Activated naive CD8-positive, alpha-beta T cell treated with anti-CD3 and anti-CD28 coated beads, Interleukin-2, amount 50 U/mL, for 24 hours (primary cell): ENCODE data around the gene KIF3A.

ENCODE experiments used
- ATAC-seq: fragments of 150-1000 bp; cut with Tn5 transposase; one replicate; pipeline ENCODE4 v1.10.0; 2021
- DNase-seq: peaks from one replicate; pipeline ENCODE4 v3.0.0; 2021
- H3K27ac Mint-ChIP-seq: one replicate; pipeline ENCODE4 v1.8.0; 2021; ENCODE audit warnings: mild to moderate bottlenecking, mixed read lengths
- H3K27me3 Mint-ChIP-seq: one replicate; pipeline ENCODE4 v1.8.0; 2021; ENCODE audit warnings: mixed read lengths
- H3K36me3 Mint-ChIP-seq: one replicate; pipeline ENCODE4 v1.8.0; 2021; ENCODE audit warnings: low read depth, mixed read lengths
- H3K4me1 Mint-ChIP-seq: one replicate; pipeline ENCODE4 v1.8.0; 2021; ENCODE audit warnings: mixed read lengths
- H3K4me3 Mint-ChIP-seq: one replicate; pipeline ENCODE4 v1.8.0; 2021; ENCODE audit warnings: mild to moderate bottlenecking, moderate library complexity, mixed read lengths
- H3K9me3 Mint-ChIP-seq: one replicate; pipeline ENCODE4 v1.8.0; 2021; ENCODE audit warnings: mixed read lengths

The KIF3A gene

GRCh38 chr5:132736853-132737833 lies at the start of gene KIF3A:
Gene KIF3A (minus strand): TSS chr5:132737546. CDS start chr5:132737419, 127 bp downstream.
- Mint-ChIP-seq H3K27ac (peak within 1 kb of the TSS; percentile 91), H3K4me3 (peak within 1 kb of the TSS; percentile 83), H3K4me1 (peaks cover 28% of the 10 kb centered on the region), H3K36me3 (no peaks in the 10 kb centered on the region), H3K9me3 (no peaks in the 10 kb centered on the region), H3K27me3 (peaks cover 6% of the 10 kb centered on the region)
- ATAC-seq = peak; percentile 91
- peak; percentile 99 for DNase-seq

DNA sequence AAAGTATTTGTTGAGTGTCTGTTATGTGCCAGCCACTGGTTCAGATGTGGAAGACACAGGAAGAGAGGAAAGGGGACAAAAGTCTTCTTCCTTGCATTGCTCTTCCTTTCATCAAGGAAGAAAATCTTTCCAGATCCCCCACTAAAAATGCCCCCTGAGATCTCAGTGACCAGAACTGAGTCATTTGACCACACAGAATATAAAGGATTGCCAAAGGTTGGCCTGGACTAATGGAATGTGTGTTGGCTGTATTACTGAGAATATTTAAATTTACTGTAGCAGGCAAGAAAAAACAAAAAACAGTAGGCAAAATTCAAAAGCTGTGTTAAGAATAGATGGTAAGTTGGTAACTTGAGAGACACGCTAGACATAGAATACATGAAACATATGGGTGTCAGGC lies 49.7 kb upstream of the KIF3A start:
- peaks cover 17% of the 10 kb centered on the region for H3K27me3 Mint-ChIP-seq
- no peak for ATAC-seq
- no peak overlapping the region for H3K4me3 Mint-ChIP-seq
- no peaks in the 10 kb centered on the region for H3K9me3 Mint-ChIP-seq
- no peaks in the 10 kb centered on the region for H3K36me3 Mint-ChIP-seq
- H3K4me1 Mint-ChIP-seq = peaks cover 3% of the 10 kb centered on the region
- DNase-seq = no peak
- H3K27ac Mint-ChIP-seq = no peak overlapping the region

GRCh38 chr5:132785864-132786263 lies 48.5 kb upstream of the KIF3A start:
- no peak for ATAC-seq
- Mint-ChIP-seq H3K36me3 (no peaks in the 10 kb centered on the region), H3K9me3 (no peaks in the 10 kb centered on the region), H3K4me1 (peaks cover 3% of the 10 kb centered on the region), H3K27ac (no peak overlapping the region), H3K27me3 (peaks cover 24% of the 10 kb centered on the region), H3K4me3 (no peak overlapping the region)
- DNase-seq = no peak

- ATAC-seq (no peak), DNase-seq (no peak)
- Mint-ChIP-seq H3K4me3 (no peak overlapping the region), H3K4me1 (peaks cover 6% of the 10 kb centered on the region), H3K9me3 (no peaks in the 10 kb centered on the region), H3K36me3 (no peaks in the 10 kb centered on the region), H3K27ac (no peak overlapping the region), H3K27me3 (peaks cover 24% of the 10 kb centered on the region)
These were observed 48.0 kb upstream of the KIF3A start for GRCh38 chr5:132785365-132785764.

DNA sequence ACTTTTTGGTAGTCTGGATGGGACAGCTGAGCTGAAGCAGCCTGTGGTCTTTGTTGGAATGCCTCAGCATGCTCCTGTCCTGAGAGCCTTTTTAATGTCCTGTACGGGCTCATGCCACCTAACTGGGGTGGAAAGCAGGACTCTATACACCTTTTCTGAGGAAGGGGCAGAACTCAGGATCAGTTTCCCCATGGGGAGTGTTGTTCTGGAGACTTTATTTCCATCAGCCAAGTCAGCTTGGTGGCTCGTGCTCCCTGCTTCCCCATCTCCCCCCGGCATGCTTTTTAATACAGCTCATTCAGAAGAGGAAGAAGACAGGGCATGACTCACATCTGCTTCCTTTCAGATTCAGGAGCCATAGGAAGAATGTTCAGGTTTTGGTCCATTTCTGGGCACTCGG lies 44.8 kb upstream of the KIF3A start:
- peaks cover 39% of the 10 kb centered on the region for H3K27me3 Mint-ChIP-seq
- no peak overlapping the region for H3K4me3 Mint-ChIP-seq
- ATAC-seq = no peak
- H3K9me3 Mint-ChIP-seq = no peaks in the 10 kb centered on the region
- no peak overlapping the region for H3K27ac Mint-ChIP-seq
- no peaks in the 10 kb centered on the region for H3K36me3 Mint-ChIP-seq
- no peak for DNase-seq
- peaks cover 12% of the 10 kb centered on the region for H3K4me1 Mint-ChIP-seq

DNA sequence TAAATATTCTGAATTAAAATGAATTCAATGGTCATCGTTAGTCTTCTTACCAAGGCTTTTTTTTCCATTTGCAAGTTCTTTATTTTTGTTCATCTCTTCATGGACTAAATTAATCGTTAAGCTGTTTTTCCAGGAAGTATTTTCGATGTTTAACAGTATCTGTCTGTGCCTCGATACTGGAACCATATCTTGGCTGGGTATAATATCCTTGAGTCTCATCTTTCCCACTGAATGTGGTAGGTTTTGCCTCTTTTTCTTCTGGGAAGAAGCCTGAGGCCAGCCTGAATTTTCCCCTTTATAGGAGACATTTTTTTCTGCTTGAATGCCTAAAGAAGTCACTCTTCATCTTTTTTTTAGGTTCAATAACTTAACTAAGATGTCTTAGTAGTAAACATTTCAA lies 43.7 kb upstream of the KIF3A start:
- Mint-ChIP-seq H3K27me3 (peaks cover 39% of the 10 kb centered on the region), H3K4me3 (no peak overlapping the region)
- no peak for DNase-seq

GRCh38 chr5:132780577-132780976 lies 43.2 kb upstream of the KIF3A start:
- Mint-ChIP-seq H3K9me3 (no peaks in the 10 kb centered on the region), H3K4me3 (no peak overlapping the region), H3K27me3 (peaks cover 39% of the 10 kb centered on the region), H3K36me3 (no peaks in the 10 kb centered on the region), H3K4me1 (peaks cover 12% of the 10 kb centered on the region), H3K27ac (no peak overlapping the region)
- no peak for ATAC-seq
- DNase-seq = no peak

More for the DNA sequence above, 43.7 kb upstream of the KIF3A start:
- H3K36me3 Mint-ChIP-seq = no peaks in the 10 kb centered on the region
- no peaks in the 10 kb centered on the region for H3K9me3 Mint-ChIP-seq
- H3K27ac Mint-ChIP-seq = no peak overlapping the region
- no peak for ATAC-seq
- peaks cover 12% of the 10 kb centered on the region for H3K4me1 Mint-ChIP-seq

- no peak overlapping the region for H3K27ac Mint-ChIP-seq
- no peaks in the 10 kb centered on the region for H3K36me3 Mint-ChIP-seq
- DNase-seq (no peak), ATAC-seq (no peak)
- no peak overlapping the region for H3K4me3 Mint-ChIP-seq
- H3K4me1 Mint-ChIP-seq = peaks cover 11% of the 10 kb centered on the region
- H3K27me3 Mint-ChIP-seq = peaks cover 38% of the 10 kb centered on the region
- H3K9me3 Mint-ChIP-seq = no peaks in the 10 kb centered on the region
These were observed 42.6 kb upstream of the KIF3A start for GRCh38 chr5:132779961-132780360.

DNA sequence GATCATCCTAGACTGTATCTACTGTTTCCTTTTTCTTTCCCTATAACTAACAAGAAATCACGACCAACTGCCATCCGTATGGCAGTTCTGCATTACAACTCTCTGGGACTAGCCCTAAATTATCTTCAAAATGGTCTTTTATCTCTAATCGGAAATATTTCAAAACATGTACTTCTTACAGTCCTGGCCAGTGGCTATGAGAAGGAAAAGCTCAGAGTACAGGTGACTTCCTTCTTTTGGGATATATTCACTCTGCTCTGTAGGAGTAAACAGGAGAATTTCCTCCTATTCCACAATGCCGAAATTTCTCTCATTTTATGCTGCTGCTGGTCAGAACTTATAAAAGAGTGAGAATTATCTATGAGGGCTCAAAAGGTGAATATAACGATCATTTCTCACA lies 41.5 kb upstream of the KIF3A start:
- no peak overlapping the region for H3K27ac Mint-ChIP-seq
- peaks cover 11% of the 10 kb centered on the region for H3K4me1 Mint-ChIP-seq
- H3K27me3 Mint-ChIP-seq = peaks cover 37% of the 10 kb centered on the region
- H3K4me3 Mint-ChIP-seq = no peak overlapping the region
- ATAC-seq = no peak
- no peak for DNase-seq
- H3K9me3 Mint-ChIP-seq = no peaks in the 10 kb centered on the region
- H3K36me3 Mint-ChIP-seq = no peaks in the 10 kb centered on the region

DNA sequence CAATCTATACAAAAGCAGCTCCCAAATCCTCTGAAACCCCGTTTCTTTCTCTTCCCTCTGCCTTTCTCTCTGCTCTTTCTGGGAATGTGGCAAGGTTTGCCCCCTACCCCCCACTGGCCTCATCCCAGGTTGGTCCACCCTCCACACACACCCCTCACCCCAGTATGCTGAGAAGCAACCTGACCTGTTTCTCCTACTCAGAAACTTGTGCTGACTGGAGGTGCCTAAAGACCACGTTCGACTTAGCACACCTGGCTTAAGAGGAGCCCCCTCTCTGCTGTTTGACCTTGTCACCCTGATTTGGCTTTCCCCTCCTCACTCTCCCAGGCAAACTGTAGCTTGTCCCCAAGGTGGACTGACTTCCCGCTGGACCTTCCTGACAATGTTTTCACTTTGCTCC lies 40.8 kb upstream of the KIF3A start:
- Mint-ChIP-seq H3K4me1 (peaks cover 11% of the 10 kb centered on the region), H3K36me3 (no peaks in the 10 kb centered on the region), H3K27ac (no peak overlapping the region), H3K27me3 (peaks cover 35% of the 10 kb centered on the region), H3K9me3 (no peaks in the 10 kb centered on the region), H3K4me3 (peak overlapping the region; percentile 75)
- DNase-seq (no peak), ATAC-seq (no peak)

DNA sequence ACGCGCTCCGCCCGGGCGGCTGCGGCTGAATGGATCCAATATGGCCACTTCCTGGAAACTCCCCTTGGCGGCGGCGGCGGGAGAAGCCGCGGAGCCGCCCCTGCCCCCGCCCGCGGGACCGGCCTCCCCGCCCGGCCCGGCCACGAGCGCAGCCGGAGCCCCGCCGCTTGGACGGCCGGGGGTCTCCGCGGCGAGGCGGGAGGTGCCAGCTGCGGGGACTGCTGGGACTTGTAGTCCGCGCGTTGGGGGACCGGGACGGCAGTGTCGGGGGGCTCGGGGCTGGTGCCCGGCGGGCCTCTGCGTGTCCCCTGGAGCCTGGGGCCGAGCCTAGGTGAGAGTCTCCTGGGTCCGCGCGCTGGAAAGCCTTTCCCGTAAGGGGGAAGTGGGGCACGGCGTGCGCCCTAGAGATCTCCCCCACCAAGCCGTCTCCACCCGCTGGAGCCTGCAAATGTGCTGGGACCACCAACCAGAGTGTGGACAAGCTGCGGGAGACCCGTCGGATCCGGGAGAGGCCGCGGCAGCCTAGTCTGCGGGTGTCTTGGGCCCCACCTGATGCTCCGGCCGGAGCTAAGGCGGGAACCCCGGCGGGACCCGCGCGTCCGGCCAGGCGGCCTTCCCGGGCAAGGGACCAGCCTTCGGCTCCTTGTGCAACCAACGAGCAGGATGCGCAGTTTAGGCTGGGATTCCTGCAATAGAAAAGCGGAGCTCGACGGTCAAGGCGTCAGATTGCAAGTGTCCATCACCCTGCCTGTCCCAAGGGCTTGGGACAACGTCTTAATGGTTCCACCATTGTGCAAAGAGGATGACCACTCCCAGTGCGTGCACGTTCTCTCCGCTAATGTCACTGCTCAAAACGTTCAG lies 40.1 kb upstream of the KIF3A start, which contains the start of gene SEPTIN8:
SEPTIN8 (minus strand) TSS at position 31 of the 861 bp plus-strand sequence. CDS start 102 bp downstream, outside the sequence.
- DNase-seq = peak; percentile 55
- peak; percentile 59 for ATAC-seq
- peak within 1 kb of the TSS; percentile 75 for H3K4me3 Mint-ChIP-seq
- no peaks in the 10 kb centered on the region for H3K36me3 Mint-ChIP-seq
- H3K4me1 Mint-ChIP-seq = peaks cover 10% of the 10 kb centered on the region
- no peak within 1 kb of the TSS for H3K27ac Mint-ChIP-seq
- H3K9me3 Mint-ChIP-seq = no peaks in the 10 kb centered on the region
- peaks cover 33% of the 10 kb centered on the region for H3K27me3 Mint-ChIP-seq

- no peak for ATAC-seq
- Mint-ChIP-seq H3K9me3 (no peaks in the 10 kb centered on the region), H3K27ac (no peak overlapping the region), H3K4me3 (no peak overlapping the region), H3K4me1 (peaks cover 9% of the 10 kb centered on the region), H3K36me3 (no peaks in the 10 kb centered on the region), H3K27me3 (peaks cover 29% of the 10 kb centered on the region)
- DNase-seq = no peak
These were observed 39.5 kb upstream of the KIF3A start for GRCh38 chr5:132776938-132777208.

DNA sequence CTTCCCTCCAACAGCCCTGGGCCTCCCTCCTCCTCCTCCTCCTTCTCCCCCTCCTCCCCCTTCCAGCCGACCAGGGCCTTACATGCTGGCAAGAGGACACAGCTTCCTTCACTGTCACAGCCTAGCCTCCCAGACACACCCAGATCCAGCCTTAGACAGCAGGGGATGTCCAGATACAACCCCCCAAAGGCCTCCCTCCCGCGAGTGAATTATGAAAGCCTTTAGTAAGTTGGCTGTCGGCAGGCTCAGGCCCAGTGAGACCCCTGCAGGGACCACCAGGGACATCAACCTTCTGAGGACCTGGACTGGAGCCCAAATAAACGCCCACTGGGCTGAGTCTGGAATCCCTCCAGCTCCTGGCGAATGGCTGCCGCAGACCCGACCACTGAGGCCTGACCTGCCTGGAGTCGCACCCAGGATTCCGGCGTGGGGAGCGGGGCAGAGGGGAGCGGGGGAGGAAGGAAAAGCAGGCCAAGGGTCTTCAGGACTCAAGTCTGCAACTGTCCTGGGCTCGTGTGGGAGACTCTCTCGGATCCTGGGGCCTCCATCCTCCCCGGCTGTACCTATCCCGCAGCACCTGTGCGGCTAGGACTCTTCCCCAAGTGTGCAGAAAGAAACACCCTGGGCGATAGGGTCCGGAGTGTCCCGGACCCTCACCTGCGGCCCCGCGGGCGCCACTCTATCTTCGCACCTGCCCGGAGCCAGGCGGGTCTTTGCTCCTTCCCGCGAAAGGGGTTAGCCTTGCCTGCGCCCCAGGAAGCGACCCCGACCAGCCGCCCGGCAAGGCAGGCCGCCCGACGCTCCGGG lies 39.0 kb upstream of the KIF3A start:
- Mint-ChIP-seq H3K27ac (no peak overlapping the region), H3K4me3 (peak overlapping the region; percentile 51), H3K9me3 (no peaks in the 10 kb centered on the region), H3K36me3 (no peaks in the 10 kb centered on the region), H3K4me1 (peaks cover 9% of the 10 kb centered on the region), H3K27me3 (peaks cover 24% of the 10 kb centered on the region)
- ATAC-seq (no peak), DNase-seq (peak; percentile 14)

DNA sequence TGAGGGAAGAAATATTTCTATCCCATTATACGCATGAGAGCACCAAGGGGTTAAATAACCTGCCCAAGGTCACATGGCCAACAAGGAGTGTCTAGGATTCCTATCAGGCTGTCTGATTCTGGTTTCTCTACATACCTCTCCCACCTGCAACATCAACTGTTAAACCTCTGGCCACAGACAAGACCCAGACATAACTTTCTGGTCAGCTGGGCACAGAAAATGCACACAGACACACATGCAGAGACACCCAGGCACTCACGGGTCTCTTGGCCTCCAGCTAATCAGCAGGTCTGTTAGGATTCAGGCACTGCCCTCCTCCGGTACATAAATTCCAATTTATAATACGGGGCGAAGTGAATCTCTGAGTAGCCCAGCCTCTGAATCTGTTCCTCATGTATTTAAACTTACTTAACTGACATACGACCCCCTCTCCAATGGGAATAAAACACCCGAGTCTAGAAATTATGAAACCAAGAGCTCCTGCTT lies 38.2 kb upstream of the KIF3A start:
- Mint-ChIP-seq H3K36me3 (no peaks in the 10 kb centered on the region), H3K4me1 (peaks cover 6% of the 10 kb centered on the region), H3K4me3 (peak overlapping the region; percentile 10), H3K9me3 (no peaks in the 10 kb centered on the region), H3K27ac (no peak overlapping the region), H3K27me3 (peaks cover 22% of the 10 kb centered on the region)
- no peak for DNase-seq
- no peak for ATAC-seq
